HG02610 (cell line): Measurements from ENCODE around the gene ATXN7L2.

Experiments used
- ATAC-seq: cut with Tn5 transposase; IDR thresholded peaks from one replicate; pipeline ENCODE4 v1.9.1; 2021; ENCODE audit warnings: mild to moderate bottlenecking, moderate library complexity; ENCODE audit not compliant: unreplicated experiment

The ATXN7L2 gene

GRCh38 chr1:109474697-109475096 lies 9.0 kb upstream of the ATXN7L2 start:
- ATAC-seq, result no peak

GRCh38 chr1:109475261-109475660 lies 8.4 kb upstream of the ATXN7L2 start:
- no peak for ATAC-seq

- no peak for ATAC-seq
Observed at GRCh38 chr1:109476825-109477224, 6.9 kb upstream of the ATXN7L2 start.

GRCh38 chr1:109477821-109478220 lies 5.9 kb upstream of the ATXN7L2 start:
- ATAC-seq, result no peak

GRCh38 chr1:109478806-109479205 lies 4.9 kb upstream of the ATXN7L2 start:
- ATAC-seq, result no peak

GRCh38 chr1:109479311-109479710 lies 4.4 kb upstream of the ATXN7L2 start:
- ATAC-seq, result no peak

DNA sequence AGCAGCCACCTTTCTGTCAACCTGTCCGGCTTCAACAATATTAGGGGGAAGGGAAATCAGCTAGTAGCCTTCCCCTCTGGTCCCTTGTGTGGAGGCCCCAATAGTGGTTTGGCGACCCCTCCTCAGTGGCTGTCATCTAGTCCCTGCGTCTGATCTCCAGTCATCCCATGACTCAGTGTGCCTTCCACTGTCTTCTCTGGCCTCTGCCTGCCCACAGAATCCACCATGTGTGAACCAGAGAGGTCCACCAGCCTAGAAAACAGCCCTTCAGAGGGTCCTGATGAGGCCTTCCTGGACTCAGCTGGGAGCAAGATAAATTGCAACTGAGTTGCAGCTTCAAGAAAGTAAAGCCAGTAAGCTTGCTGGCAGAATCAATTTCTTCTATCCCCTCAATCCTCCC lies 3.8 kb upstream of the ATXN7L2 start:
- no peak for ATAC-seq

GRCh38 chr1:109481646-109482045 lies 2.1 kb upstream of the ATXN7L2 start:
- no peak for ATAC-seq

DNA sequence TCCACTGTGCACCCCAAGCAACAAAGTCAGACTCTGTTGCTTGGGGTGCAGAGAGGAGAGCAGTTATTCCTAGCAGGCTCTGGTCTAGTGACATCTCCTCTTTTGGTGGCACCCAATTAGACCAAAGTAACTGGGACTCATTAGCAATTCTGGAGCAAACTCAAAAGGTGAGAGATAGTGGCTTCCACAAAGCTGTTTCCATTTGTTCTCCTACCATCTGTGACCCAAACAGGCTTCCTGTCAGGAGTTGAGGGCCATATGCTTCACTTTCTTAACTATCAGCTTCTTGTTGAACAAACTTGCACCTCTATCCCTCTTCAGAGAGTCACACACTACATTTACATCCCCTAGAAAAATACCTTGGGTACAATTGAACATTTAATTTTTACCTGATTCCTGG lies 1.5 kb upstream of the ATXN7L2 start:
- no peak for ATAC-seq

GRCh38 chr1:109482791-109483671 lies 674 bp upstream of the ATXN7L2 start:
- ATAC-seq, result peak; percentile 8

- no peak for ATAC-seq
Observed at GRCh38 chr1:109484519-109484975, 842 bp downstream of the ATXN7L2 start.

- no peak for ATAC-seq
Observed at GRCh38 chr1:109485001-109485400, 1.3 kb downstream of the ATXN7L2 start.

DNA sequence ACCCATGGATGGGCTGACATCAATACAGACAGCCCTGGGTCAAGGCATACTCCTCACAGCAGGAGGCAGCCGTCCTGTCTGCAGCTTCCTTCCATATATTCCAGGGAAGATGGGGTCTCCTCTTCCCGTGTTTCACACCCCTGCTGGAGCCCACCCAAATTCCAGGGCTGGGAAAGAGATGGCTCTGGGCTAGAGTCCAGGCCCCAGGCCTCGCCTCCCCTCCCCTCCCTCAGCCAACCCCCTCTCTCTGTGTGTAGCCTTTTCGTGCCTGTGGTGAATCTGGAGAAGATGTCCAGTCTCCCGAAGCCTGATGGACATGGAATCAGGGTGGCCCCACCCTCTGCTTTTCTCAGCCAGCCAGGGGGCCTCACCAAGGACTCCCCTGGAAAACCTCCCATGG lies 3.6 kb downstream of the ATXN7L2 start:
- no peak for ATAC-seq

- no peak for ATAC-seq
Observed at GRCh38 chr1:109488201-109488600, 4.5 kb downstream of the ATXN7L2 start.

- no peak for ATAC-seq
Observed at GRCh38 chr1:109488696-109489095, 5.0 kb downstream of the ATXN7L2 start.

- peak; percentile 29 for ATAC-seq
Observed at GRCh38 chr1:109490029-109490933, 6.6 kb downstream of the ATXN7L2 start.

GRCh38 chr1:109490934-109491302 lies 7.2 kb downstream of the ATXN7L2 start:
- ATAC-seq, result no peak

GRCh38 chr1:109491372-109491771 lies 7.7 kb downstream of the ATXN7L2 start:
- no peak for ATAC-seq

DNA sequence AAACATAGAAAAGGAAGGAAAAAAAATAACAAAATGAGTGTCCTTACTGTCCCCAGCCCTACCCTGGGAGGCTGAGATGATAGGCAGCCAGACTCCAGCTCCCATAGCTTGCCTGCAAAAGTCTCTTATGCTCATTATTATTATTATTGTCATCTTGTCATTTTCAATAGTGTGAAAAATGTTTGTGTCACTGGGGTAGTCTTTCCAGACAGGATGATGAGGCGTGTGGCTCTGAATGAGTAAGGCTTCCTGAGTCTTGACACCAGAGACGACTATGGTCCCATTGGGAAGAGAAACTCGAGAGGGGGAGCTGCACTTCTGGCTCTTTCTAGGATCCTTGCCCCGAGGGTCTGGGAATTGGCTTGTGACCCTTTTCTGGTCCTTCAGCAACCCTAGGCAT lies 9.1 kb downstream of the ATXN7L2 start:
- ATAC-seq, result no peak

DNA sequence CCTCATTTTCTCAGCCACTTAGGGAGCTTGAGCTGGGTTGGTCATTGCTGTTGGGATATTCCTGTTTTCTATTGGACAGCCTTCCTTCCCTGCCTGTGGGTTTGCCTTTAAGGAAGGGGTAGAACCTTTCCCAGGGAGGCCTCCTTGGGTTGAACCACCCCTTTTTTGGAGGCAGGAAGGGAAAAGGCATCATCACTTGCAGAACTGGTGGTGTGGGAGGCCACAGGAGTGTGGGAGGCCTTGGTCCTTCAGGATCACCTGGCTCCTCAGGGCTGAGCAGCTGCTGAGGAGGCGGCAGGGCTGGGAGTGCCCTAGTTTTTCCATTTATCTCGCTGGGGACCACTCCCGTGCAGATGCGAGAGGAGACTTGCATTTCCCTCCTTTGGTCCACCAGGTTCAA lies 9.5 kb downstream of the ATXN7L2 start:
- no peak for ATAC-seq

GRCh38 chr1:109493805-109494539 lies 10.3 kb downstream of the ATXN7L2 start, which contains the start of gene CYB561D1:
Gene CYB561D1 (plus strand): TSS chr1:109494094. CDS start chr1:109494140, 46 bp downstream.
- ATAC-seq, result peak; percentile 86
